ENCODE measurements around the gene ARID1B.

ARID1B gene

GRCh38 chr6:156773476-156773875 is 3.7 kb upstream of the ARID1B start:
- Histone ChIP-seq H3K27me3 (ENCODE audit: insufficient read depth, poor library complexity, severe bottlenecking) (no peaks in the 10 kb centered on the region), H3K36me3 (ENCODE audit: low read depth) (no peaks in the 10 kb centered on the region), H3K27ac (ENCODE audit: poor library complexity, severe bottlenecking) (no peak overlapping the region), H3K4me1 (ENCODE audit: insufficient read depth, poor library complexity, severe bottlenecking) (peaks cover 20% of the 10 kb centered on the region), H3K9me3 (ENCODE audit: severe bottlenecking) (no peaks in the 10 kb centered on the region), H3K4me3 (ENCODE audit: severe bottlenecking) (no peak overlapping the region)
- no peak for TF ChIP-seq CTCF (IDR thresholded peaks at IDR 0.05; ENCODE audit: poor library complexity, severe bottlenecking)
- no peak for DNase-seq (ENCODE audit: low spot score)
- ATAC-seq (ENCODE audit: low read depth), result no peak

- Histone ChIP-seq H3K27ac (ENCODE audit: poor library complexity, severe bottlenecking) (no peak overlapping the region), H3K4me3 (ENCODE audit: severe bottlenecking) (no peak overlapping the region), H3K4me1 (ENCODE audit: insufficient read depth, poor library complexity, severe bottlenecking) (peaks cover 20% of the 10 kb centered on the region), H3K36me3 (ENCODE audit: low read depth) (no peaks in the 10 kb centered on the region), H3K9me3 (ENCODE audit: severe bottlenecking) (no peaks in the 10 kb centered on the region), H3K27me3 (ENCODE audit: insufficient read depth, poor library complexity, severe bottlenecking) (no peaks in the 10 kb centered on the region)
- ATAC-seq (ENCODE audit: low read depth) (no peak), DNase-seq (ENCODE audit: low spot score) (no peak)
- TF ChIP-seq CTCF (IDR thresholded peaks at IDR 0.05; ENCODE audit: poor library complexity, severe bottlenecking), result no peak
Observed at GRCh38 chr6:156773935-156774852, 3.0 kb upstream of the ARID1B start.

GRCh38 chr6:156774863-156775405 is 2.2 kb upstream of the ARID1B start:
- Histone ChIP-seq H3K9me3 (ENCODE audit: severe bottlenecking) (no peaks in the 10 kb centered on the region), H3K27me3 (ENCODE audit: insufficient read depth, poor library complexity, severe bottlenecking) (no peaks in the 10 kb centered on the region), H3K4me3 (ENCODE audit: severe bottlenecking) (no peak overlapping the region), H3K36me3 (ENCODE audit: low read depth) (no peaks in the 10 kb centered on the region), H3K27ac (ENCODE audit: poor library complexity, severe bottlenecking) (no peak overlapping the region), H3K4me1 (ENCODE audit: insufficient read depth, poor library complexity, severe bottlenecking) (peaks cover 20% of the 10 kb centered on the region)
- no peak for TF ChIP-seq CTCF (IDR thresholded peaks at IDR 0.05; ENCODE audit: poor library complexity, severe bottlenecking)
- no peak for DNase-seq (ENCODE audit: low spot score)
- ATAC-seq (ENCODE audit: low read depth), result no peak

GRCh38 chr6:156775717-156776116 is 1.5 kb upstream of the ARID1B start:
- ATAC-seq (ENCODE audit: low read depth), result no peak
- no peaks in the 10 kb centered on the region for H3K36me3 ChIP-seq (ENCODE audit: low read depth)
- no peak overlapping the region for H3K27ac ChIP-seq (ENCODE audit: poor library complexity, severe bottlenecking)
- no peak overlapping the region for H3K4me3 ChIP-seq (ENCODE audit: severe bottlenecking)
- peaks cover 20% of the 10 kb centered on the region for H3K4me1 ChIP-seq (ENCODE audit: insufficient read depth, poor library complexity, severe bottlenecking)
- no peak for TF ChIP-seq CTCF (IDR thresholded peaks at IDR 0.05; ENCODE audit: poor library complexity, severe bottlenecking)
- H3K27me3 ChIP-seq (ENCODE audit: insufficient read depth, poor library complexity, severe bottlenecking), result no peaks in the 10 kb centered on the region
- DNase-seq (ENCODE audit: low spot score), result no peak
- no peaks in the 10 kb centered on the region for H3K9me3 ChIP-seq (ENCODE audit: severe bottlenecking)

GRCh38 chr6:156776470-156776839 is 723 bp upstream of the ARID1B start:
- peaks cover 20% of the 10 kb centered on the region for H3K4me1 ChIP-seq (ENCODE audit: insufficient read depth, poor library complexity, severe bottlenecking)
- TF ChIP-seq CTCF (IDR thresholded peaks at IDR 0.05; ENCODE audit: poor library complexity, severe bottlenecking), result peak; percentile 39
- peak overlapping the region; percentile 97 for H3K4me3 ChIP-seq (ENCODE audit: severe bottlenecking)
- DNase-seq (ENCODE audit: low spot score) (no peak), ATAC-seq (ENCODE audit: low read depth) (no peak)
- no peaks in the 10 kb centered on the region for H3K36me3 ChIP-seq (ENCODE audit: low read depth)
- peak overlapping the region; percentile 90 for H3K27ac ChIP-seq (ENCODE audit: poor library complexity, severe bottlenecking)
- H3K9me3 ChIP-seq (ENCODE audit: severe bottlenecking), result no peaks in the 10 kb centered on the region
- H3K27me3 ChIP-seq (ENCODE audit: insufficient read depth, poor library complexity, severe bottlenecking), result no peaks in the 10 kb centered on the region
